Stromal cell of bone marrow (primary cell): Measurements from ENCODE around the gene KHNYN.

Experiments
- DNase-seq: peaks from one replicate; pipeline ENCODE4 v3.0.0-alpha.2; 2012; ENCODE audit warnings: low read depth

KHNYN gene

DNA sequence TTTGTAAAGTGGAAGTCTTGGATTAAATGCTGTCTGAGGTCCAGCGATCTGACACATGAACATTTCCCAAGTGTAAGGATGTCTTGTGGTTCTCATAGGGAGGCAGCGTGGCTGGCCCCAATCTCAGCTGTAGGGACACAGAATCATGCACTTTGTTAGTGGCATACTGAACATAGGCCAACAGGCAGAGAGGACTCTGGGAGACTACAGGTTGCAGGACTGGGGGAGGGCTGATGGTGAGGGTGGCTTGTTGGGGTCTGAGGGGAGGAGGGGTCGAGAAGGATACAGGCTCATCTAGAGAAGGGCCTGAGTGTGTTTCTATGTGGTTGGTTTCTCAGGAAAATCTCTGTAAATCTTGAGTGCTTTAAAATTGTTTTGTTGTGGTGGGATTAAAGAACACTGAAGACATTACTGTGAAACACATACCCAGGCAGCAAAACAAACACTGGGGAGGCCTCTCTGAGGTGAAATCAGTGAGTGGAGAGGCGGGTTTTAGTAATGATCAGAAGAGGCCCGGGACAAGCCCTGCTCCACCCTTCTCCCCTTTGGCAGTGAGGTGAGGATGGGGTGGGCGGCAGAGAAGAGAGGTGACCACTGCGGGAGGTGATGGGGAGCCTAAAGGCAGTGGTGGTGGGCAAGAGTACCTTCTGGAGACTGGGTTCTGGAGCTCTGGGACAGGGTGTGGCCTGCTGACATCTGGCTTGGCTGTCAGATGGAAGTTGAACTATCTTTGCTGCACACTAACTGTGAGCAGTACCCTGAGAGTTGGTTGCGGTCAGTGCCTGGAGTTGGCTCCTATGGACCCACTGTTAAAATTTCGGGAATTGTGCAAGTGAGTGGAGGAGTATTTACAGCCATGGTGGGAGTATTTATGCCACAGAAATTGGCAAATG lies 27.7 kb upstream of the KHNYN start:
- no peak for DNase-seq

DNA sequence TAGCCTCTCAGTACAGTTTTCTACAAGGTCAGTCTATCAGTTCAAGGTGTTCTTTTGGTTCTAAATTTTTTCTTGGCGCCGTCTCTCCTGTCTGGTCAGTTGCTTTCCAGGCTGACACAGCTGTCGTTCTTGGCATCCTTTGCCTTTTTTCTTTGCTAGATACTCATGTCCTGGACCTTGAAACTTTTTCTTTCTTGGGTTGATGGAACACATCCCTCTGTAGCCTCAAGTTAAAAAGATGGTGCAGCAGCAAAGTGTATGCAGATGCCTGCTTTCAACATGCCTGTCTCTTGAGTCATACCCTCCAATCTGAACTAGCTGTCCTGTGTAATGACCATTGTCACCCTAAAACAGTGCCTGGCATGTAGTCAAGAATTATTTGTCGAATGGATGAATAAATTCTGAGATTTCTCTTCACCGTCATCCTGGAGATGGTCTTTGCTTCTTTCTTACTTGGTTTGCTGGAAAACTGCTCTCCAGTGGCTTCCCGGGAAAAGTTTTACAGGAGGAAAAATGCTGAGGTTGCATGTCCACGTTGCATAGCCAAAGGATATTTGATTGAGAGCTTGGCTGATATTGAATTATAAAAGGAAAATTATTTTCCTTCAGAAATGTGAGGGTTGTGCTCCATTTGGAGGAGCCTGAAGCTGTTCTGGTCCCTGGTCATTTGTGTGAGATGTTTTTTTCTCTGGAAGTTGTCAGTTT lies 26.3 kb upstream of the KHNYN start:
- no peak for DNase-seq

DNA sequence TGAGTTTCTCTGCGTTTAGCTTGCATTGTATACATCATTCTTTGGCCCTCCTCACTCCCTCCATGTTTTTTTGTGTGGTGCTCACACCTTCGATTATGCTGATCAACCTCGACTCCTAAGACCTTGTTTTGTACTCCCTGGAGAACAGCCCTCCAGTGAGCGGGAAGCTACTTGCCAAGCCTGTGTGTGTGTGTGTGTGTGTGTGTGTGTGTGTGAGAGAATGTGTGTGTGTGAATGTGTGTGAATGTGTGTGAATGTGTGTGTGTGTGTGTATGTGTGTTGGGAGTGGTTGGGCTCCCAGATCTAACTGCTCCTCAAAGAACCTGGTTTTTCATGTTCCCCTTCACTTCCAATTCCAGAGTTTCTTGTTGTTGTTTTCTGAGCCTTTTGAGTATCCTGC lies 24.9 kb upstream of the KHNYN start:
- no peak for DNase-seq

DNA sequence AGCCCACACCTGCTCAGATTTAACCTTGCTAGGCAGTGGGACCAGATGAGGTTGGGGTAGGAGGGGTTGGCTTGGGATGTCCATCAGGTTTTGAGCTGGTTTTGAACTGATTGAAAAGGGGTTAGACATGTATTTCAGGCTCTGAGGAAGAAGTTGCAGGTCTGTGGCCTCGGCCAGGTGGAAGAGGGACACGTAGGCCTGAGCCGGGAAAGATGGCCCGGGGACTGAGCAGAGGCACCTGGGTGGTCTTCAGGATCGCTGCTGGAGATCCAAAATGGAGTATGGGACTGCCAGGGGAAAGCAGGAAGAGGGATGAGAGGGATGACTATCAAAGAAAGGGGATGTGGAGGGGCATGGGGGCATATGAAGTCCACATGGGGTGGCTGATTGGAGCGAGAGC lies 23.3 kb upstream of the KHNYN start:
- DNase-seq: no peak

DNA sequence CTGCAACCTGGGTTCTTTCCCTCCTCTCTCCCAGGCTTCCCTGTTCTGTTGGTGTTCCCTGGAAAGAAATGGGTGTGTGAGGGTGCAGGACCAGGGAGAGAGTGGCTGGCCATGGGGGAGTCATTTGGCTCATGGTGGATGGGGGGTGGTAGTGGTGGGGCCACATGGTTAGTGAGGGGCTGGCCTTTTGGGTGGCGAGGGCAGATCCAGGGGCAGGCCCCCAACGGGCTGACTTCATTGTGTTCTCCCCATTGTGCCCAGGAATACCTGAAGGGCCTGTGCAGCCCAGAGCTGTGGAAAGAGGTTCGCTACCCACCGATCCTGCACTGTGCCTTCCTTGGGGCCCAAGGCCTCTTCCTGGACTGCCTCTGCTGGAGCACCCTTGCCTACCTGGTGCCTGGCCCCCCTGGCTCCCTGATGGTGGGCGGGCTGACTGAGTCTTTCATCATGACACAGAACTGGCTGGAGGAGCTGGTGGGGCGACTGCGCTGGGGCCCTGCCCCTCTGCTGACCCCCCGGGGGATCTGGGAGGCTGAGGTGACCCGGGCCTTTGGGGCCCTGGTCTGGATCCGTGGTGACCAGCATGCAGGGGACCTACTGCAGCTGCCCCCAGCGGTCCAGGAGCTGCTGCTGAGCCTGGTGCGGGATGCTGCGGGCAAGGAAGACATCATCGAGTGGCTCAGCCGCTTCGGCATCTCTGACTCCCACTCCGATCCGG lies 22.0 kb upstream of the KHNYN start:
- DNase-seq: no peak

DNA sequence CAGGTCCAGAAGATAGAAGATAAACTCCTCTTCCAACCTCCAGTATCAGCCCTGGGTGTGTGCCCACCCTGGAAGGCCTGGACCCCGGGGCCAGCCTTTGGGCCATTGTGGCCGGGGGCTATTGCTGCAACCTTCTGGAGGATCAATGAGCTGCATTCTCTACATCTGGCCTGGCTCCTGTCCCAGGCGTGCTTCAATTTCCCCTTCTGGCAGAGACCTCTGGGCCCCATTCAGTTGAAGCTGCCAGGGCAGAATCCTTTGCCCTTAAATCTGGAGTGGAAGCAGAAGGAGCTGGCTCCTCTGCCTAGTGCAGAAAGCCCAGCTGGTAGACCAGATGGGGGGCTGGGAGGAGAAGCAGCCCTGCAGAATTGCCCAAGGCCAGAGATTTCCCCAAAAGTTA lies 21.0 kb upstream of the KHNYN start:
- no peak for DNase-seq

DNA sequence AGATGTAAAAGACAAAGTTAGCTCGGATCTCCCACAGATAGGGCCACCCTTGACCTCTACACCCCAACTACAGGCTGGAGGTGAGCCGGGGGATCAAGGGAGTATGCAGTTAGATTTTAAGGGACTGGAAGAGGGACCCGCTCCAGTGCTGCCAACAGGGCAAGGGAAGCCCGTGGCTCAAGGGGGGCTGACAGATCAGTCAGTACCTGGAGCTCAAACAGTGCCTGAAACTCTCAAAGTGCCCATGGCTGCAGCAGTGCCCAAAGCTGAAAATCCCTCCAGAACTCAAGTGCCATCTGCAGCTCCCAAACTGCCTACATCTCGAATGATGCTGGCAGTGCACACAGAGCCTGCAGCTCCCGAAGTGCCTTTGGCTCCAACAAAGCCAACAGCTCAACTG lies 20.6 kb upstream of the KHNYN start:
- DNase-seq: no peak

DNA sequence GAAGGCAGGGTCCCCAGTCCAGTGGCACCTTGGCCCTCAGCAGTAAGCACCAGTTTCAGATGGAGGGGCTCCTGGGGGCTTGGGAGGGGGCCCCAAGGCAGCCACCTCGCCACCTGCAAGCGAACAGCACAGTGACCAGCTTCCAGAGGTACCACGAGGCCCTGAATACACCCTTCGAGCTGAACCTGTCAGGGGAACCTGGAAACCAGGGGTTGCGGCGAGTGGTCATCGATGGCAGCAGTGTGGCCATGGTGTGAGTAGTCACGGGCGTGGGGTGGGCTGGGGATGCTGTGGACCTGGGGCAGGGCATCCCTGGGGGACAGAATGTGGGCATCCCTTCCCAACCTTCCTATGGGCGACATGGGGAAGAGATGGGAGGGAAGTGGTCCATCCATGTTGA lies 19.8 kb upstream of the KHNYN start:
- DNase-seq: no peak

DNA sequence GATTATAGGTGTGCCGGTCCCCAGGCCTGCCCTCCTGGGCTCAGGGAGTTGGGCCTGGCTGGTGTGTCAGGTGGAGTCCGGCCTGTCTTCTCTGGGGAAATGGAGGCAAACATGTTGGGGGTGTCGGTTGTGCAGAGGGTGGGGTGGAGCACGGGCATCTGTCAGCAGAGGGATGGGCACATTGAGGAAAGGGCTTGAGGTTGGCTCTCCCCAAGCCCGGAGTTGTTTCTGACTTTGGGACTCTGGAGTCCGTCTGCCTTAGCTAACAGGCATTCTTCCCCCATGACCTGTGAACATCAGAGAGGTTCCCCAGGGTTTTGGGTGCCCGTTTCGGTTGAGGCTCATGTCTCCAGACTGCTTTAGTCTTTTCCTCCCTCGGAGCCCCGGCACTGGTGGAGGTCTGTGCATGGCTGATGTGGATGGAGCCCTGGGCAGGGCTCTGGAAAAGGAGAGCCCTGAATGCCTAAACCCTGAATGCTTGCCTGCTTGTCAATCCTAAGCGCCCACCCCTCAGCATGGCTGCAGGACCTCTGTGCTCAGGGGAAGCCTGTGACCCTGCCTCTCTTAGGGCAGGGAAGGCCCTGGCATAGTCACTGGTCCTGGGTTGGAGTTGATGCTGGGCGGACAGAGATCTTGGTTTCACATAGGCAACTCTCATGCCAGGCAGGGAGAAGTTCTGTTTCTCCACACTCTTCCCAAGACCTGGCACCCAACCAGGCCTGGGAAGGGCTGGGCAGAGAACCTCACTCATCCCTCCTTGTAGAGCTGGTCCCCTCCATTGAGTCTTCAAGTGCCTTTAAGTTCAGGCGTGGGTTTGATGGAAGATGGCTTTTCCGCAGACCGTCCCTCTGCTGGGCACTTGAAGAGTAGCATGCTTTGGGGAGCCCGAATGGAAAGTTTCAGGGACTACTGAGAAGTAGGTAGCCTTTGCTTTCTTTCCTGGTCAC lies 18.0 kb upstream of the KHNYN start:
- no peak for DNase-seq

DNA sequence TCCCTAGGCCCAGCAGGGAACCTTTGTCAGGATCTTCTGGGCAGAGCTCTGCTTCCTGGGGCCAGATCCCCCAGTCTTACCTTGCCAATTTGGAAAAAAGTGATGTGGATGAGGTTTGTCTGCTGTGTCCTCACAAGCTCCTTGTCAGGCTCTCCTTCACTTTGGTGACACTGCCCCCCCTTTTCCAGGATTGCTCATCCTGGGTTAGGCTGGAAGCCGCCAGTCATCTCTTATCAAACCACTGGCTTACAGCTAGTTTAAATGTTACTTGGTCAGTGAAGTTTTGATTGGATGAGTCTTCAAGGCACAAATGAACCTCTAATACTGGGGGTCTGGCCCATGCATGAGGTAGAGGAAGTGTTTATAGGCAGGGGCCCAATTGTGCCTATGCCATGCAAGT lies 15.7 kb upstream of the KHNYN start:
- DNase-seq: no peak

DNA sequence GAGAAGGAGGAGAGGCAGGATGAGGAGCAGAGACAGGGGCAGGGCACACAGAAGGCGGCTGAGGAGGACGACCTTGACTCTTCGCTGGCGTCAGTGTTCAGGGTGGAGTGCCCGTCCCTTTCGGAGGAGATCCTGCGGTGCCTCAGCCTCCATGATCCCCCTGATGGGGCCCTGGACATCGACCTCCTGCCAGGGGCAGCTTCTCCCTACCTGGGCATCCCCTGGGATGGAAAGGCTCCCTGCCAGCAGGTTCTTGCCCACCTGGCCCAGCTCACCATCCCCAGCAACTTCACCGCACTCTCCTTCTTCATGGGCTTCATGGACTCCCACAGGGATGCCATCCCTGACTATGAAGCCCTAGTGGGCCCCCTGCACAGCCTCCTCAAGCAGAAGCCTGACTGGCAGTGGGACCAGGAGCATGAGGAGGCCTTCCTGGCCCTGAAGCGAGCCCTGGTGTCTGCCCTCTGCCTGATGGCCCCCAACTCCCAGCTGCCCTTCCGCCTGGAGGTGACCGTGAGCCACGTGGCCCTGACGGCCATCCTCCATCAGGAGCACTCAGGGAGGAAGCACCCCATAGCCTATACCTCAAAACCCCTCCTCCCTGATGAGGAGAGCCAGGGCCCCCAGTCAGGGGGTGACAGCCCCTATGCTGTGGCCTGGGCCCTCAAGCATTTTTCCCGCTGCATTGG lies 14.9 kb upstream of the KHNYN start:
- no peak for DNase-seq

DNA sequence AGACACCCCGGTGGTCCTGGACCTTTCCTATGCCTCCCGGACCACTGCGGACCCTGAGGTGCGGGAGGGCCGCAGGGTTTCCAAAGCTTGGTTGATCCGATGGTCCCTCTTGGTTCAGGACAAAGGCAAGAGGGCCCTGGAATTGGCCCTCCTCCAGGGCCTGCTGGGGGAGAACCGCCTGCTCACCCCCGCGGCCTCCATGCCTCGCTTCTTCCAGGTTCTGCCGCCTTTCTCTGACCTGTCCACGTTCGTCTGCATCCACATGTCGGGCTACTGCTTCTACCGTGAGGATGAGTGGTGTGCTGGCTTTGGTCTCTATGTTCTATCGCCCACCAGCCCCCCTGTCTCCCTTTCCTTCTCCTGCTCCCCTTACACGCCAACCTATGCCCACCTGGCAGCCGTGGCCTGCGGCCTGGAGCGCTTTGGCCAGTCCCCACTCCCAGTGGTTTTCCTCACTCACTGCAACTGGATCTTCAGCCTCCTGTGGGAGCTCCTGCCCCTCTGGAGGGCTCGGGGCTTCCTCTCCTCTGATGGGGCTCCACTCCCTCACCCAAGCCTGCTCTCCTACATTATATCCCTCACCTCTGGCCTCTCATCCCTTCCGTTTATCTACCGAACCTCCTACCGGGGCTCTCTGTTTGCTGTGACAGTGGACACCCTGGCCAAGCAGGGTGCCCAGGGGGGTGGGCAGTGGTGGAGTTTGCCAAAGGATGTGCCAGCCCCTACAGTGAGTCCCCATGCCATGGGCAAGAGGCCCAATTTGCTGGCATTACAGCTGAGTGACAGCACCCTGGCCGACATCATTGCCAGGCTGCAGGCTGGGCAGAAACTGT lies 14.1 kb upstream of the KHNYN start:
- DNase-seq: no peak

DNA sequence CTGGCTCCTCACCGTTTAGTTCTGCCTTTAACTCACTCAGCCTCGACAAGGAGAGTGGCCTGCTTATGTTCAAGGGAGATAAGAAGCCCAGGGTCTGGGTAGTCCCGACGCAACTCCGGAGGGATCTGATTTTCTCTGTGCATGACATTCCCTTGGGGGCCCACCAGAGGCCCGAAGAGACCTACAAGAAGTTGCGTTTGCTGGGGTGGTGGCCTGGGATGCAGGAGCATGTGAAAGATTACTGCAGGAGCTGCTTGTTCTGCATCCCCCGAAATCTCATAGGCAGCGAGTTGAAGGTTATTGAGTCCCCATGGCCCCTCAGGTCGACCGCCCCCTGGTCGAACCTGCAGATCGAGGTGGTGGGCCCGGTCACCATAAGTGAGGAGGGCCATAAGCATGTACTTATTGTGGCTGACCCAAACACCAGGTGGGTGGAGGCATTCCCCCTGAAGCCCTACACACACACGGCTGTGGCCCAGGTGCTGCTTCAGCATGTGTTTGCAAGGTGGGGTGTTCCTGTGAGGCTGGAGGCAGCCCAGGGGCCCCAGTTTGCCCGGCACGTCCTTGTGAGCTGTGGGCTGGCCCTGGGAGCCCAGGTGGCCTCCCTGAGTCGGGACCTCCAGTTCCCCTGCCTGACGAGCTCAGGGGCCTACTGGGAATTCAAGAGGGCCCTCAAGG lies 13.4 kb upstream of the KHNYN start:
- DNase-seq: no peak

DNA sequence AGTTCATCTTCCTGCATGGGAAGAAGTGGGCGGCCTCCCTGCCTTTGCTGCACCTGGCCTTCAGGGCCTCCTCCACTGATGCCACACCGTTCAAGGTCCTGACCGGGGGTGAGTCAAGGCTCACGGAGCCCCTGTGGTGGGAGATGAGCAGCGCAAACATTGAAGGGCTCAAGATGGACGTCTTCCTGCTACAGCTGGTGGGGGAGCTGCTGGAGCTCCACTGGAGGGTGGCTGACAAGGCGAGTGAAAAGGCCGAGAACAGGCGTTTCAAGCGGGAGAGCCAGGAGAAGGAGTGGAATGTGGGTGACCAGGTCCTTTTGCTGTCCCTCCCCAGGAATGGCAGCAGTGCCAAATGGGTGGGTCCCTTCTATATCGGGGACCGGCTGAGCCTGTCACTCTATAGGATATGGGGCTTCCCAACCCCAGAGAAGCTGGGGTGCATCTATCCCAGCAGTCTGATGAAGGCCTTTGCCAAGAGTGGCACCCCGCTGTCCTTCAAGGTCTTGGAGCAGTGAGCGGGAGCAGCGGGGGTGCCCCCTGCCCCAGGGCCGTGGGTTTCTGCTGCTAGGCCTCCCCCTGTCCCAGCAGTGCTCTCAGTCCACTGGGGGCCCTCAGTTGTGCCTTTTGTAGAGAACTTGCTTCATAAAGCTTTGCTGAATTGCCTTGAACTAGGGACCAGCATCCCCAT lies 12.7 kb upstream of the KHNYN start:
- no peak for DNase-seq

DNA sequence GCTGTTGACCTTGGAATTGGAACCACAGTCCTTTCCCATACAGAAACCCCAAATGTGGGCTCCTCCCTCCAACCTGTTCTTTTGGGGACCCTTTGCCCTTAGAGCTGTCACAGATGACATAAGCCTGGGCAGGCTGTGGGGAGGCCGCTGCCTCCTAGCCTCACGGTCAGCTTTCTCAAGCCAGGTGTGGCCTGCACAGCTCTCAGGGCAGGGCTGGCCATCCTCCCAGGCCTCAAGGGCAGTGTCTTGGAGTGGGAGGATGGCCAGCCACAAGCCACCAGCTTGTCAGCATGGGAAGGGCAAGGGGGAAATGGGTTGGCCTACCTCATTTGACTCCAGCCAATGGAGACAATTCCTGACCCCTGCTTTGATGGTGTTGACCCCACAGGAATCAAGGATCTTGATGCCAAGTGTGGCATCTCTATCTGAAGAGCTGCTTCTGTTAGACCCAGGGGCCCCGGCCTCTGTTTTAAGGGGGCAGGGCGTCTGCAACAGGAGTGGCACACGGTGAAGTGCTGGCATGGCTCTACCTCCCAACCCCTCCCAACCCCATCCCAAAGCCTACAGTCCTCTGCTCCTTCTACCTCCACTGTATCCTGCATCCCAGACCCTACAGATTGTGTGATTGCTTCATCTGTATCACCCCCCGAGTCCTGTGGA lies 11.8 kb upstream of the KHNYN start:
- no peak for DNase-seq

DNA sequence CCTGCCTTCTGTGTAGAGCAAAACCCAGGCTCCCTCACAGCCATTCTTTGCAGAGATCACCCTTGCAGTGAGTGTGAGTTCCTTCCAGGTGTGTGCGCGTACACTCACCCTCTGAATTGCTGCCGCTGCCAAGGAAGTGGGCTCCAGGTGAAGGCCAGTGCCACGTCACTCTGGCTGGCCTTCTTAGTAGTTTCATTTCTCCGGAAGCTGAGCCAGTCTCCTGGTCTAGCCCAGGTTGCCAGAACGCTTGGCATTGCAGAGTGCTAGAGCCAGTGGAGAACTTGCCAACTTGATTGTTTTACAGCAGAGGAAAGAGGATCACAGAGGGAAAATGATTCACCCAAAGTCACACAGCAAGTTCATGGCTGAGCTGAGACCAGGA lies 11.3 kb upstream of the KHNYN start:
- DNase-seq: no peak

DNA sequence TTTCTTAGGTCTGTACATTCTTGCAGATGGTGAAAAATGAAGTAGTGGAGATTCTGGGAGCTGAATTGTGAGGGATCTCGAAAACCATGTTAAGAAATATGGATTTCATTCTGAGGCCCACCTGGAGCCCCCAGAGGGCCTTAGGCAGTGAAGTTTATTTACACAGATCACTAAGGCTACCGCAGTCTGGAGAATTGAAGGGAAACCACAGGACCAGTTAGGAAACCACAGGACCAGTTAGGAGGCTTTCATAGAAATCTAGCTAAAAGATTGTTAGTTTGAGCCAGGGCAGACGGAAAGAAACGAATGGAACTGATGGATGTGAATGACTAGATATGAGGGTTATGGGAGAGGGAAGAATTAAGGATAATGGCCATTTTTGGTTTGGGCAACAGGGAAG lies 7.5 kb upstream of the KHNYN start:
- no peak for DNase-seq
